Globus pallidus (tissue), 1 donor: ENCODE data around the gene KCNIP1.

Source experiments
- DNase-seq: peaks from one replicate; pipeline ENCODE4 v3.0.0-alpha.2; 2015; ENCODE audit warnings: low spot score

The KCNIP1 gene

GRCh38 chr5:170483701-170484458 lies 19.9 kb upstream of the KCNIP1 start:
- DNase-seq = no peak

GRCh38 chr5:170484459-170484831 lies 19.4 kb upstream of the KCNIP1 start:
- no peak for DNase-seq

GRCh38 chr5:170484847-170485615 lies 18.8 kb upstream of the KCNIP1 start:
- DNase-seq = no peak

- DNase-seq = no peak
These were observed 18.3 kb upstream of the KCNIP1 start for GRCh38 chr5:170485616-170485911.

GRCh38 chr5:170486371-170486770 lies 17.4 kb upstream of the KCNIP1 start:
- DNase-seq = no peak

- no peak for DNase-seq
These were observed 15.2 kb upstream of the KCNIP1 start for GRCh38 chr5:170488570-170488969.

- no peak for DNase-seq
These were observed 14.6 kb upstream of the KCNIP1 start for GRCh38 chr5:170489199-170489598.

- DNase-seq = no peak
These were observed 13.4 kb upstream of the KCNIP1 start for GRCh38 chr5:170490381-170490780.

- DNase-seq = peak; percentile 46
These were observed 12.3 kb upstream of the KCNIP1 start for GRCh38 chr5:170491479-170491878.

- peak; percentile 65 for DNase-seq
These were observed 10.6 kb upstream of the KCNIP1 start for GRCh38 chr5:170493028-170493820.

GRCh38 chr5:170494041-170494440 lies 9.8 kb upstream of the KCNIP1 start:
- no peak for DNase-seq

GRCh38 chr5:170495825-170496661 lies 7.8 kb upstream of the KCNIP1 start:
- DNase-seq = no peak

- no peak for DNase-seq
These were observed 7.2 kb upstream of the KCNIP1 start for GRCh38 chr5:170496662-170497028.

- no peak for DNase-seq
These were observed 6.3 kb upstream of the KCNIP1 start for GRCh38 chr5:170497311-170498038.

- DNase-seq = no peak
These were observed 4.9 kb upstream of the KCNIP1 start for GRCh38 chr5:170498811-170499351.

- no peak for DNase-seq
These were observed 4.2 kb upstream of the KCNIP1 start for GRCh38 chr5:170499621-170500020.

- no peak for DNase-seq
These were observed 2.5 kb upstream of the KCNIP1 start for GRCh38 chr5:170501361-170501760.

- no peak for DNase-seq
These were observed 1.9 kb upstream of the KCNIP1 start for GRCh38 chr5:170501931-170502330.

GRCh38 chr5:170504616-170505266 lies 921 bp downstream of the KCNIP1 start:
- DNase-seq = no peak

- DNase-seq = no peak
These were observed 4.2 kb downstream of the KCNIP1 start for GRCh38 chr5:170508036-170508435.
